OCI-LY3 (cell line): ENCODE results near the gene CAPNS1.

Experiments
- H2AFZ ChIP-seq: fragments of 200-600, 300-600 bp; shearing (Covaris generic); 2 replicates; pipeline ENCODE4 v1.6.0; 2014; ENCODE audit warnings: antibody characterized with exemption, low read depth, low read length
- H3K27ac ChIP-seq: fragments of 200-600, 300-600 bp; sonication (generic); 2 replicates; pipeline ENCODE4 v1.5.1; 2014; ENCODE audit warnings: mild to moderate bottlenecking, low read length, moderate library complexity, mixed read lengths
- H3K27me3 ChIP-seq: fragments of 200-600, 300-600 bp; sonication (generic); 2 replicates; pipeline ENCODE4 v1.6.1; 2014; ENCODE audit warnings: low read depth, low read length, mixed read lengths
- H3K36me3 ChIP-seq: fragments of 200-600, 300-600 bp; sonication (generic); replicated peaks from 2 replicates; pipeline ENCODE3; 2014; ENCODE audit warnings: low read depth, low read length, mixed read lengths
- H3K4me1 ChIP-seq: fragments of 300-600, 200-600 bp; sonication (generic); 2 replicates; pipeline ENCODE4 v1.6.1; 2014; ENCODE audit warnings: low read length, mixed read lengths
- H3K4me2 ChIP-seq: fragments of 200-600, 300-600 bp; sonication (generic); 2 replicates; pipeline ENCODE4 v1.6.1; 2014; ENCODE audit warnings: low read length, mixed read lengths
- H3K4me3 ChIP-seq: fragments of 300-600, 200-600 bp; sonication (generic); 2 replicates; pipeline ENCODE4 v1.5.1; 2014; ENCODE audit warnings: antibody characterized with exemption, mild to moderate bottlenecking, low read length, moderate library complexity
- H3K79me2 ChIP-seq: fragments of 300-600, 200-600 bp; shearing (Covaris generic); 2 replicates; pipeline ENCODE4 v1.6.1; 2014; ENCODE audit warnings: mild to moderate bottlenecking, low read length, mixed read lengths
- H3K9ac ChIP-seq: fragments of 300-600, 200-600 bp; shearing (Covaris generic); 2 replicates; pipeline ENCODE4 v1.6.0; 2014; ENCODE audit warnings: mild to moderate bottlenecking, low read length, moderate library complexity
- H3K9me3 ChIP-seq: fragments of 200-600, 300-600 bp; shearing (Covaris generic); 2 replicates; pipeline ENCODE4 v1.6.1; 2014; ENCODE audit warnings: low read length, mixed read lengths; ENCODE audit not compliant: insufficient read depth
- H4K20me1 ChIP-seq: fragments of 200-600, 300-600 bp; sonication (generic); 2 replicates; pipeline ENCODE4 v1.6.1; 2016; ENCODE audit warnings: low read length, mixed read lengths; ENCODE audit not compliant: insufficient read depth
- EZH2phosphoT487 ChIP-seq: fragments of 200-600 bp; shearing (Covaris generic); IDR thresholded peaks from 2 replicates; pipeline ENCODE4 v1.6.1; 2018; ENCODE audit warnings: antibody characterized with exemption, mixed run types, low read depth
- TF ChIP-seq, protein P1 (sequence below): fragments of 200-600, 300-600 bp; sonication (generic); IDR thresholded peaks from 2 replicates; pipeline ENCODE4 v1.5.1; 2014; ENCODE audit warnings: antibody characterized with exemption, low read length, low read depth

The CAPNS1 gene

DNA sequence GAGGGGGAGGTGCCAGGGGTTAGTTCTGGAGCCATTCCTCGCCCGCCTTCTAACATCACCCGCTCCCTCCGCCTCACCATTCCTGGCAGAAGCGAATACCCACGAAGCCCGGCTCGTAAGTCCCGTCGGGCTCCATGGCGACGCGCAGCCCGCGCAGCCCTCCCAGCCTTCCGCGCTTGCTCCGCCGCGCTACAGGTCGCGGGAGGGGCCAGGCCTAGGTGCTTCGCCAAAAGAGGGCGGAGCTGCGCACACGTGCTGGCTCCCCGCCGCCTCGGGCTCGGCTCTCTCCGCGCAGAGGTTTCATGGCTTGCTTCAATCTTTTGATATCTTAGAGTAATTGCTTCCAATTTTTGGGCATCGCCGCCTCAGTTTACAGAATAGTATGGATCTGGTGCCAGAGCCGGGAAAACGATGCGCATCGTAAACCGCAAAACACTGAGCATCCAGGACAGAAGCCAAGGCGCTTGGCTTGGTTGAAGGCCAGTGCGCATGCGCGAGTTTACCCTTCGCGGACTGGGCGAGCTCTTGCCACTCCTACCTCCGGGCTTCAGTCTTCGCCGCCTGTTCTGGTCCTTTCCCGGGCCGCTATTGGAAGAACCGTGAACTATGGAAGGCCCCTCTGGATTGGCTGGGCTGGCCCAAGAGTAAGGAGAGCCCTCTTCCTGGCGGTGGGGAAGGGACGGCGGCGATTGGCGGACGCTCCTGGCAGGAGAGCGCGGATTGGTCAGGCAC is 25.0 kb upstream of the CAPNS1 start, which contains the start of gene POLR2I:
POLR2I (minus strand) TSS at position 155 of the 732 bp plus-strand sequence; CDS start at position 136, 19 bp downstream.
- H3K79me2 ChIP-seq, result peaks cover 26% of the 10 kb centered on the region
- peak within 1 kb of the TSS; percentile 74 for H3K4me2 ChIP-seq
- H3K36me3 ChIP-seq, result peaks cover 32% of the 10 kb centered on the region
- no peaks in the 10 kb centered on the region for H3K9me3 ChIP-seq
- H3K4me3 ChIP-seq, result peak within 1 kb of the TSS; percentile 88
- peak within 1 kb of the TSS; percentile 94 for H3K9ac ChIP-seq
- 0 out of 2 replicates have a peak, but pooled peaks cover 3% of the 10 kb centered on the region for H4K20me1 ChIP-seq
- no peaks in the 10 kb centered on the region for H3K27me3 ChIP-seq
- peak within 1 kb of the TSS; percentile 77 for H3K27ac ChIP-seq
- TF ChIP-seq, protein P1, sequence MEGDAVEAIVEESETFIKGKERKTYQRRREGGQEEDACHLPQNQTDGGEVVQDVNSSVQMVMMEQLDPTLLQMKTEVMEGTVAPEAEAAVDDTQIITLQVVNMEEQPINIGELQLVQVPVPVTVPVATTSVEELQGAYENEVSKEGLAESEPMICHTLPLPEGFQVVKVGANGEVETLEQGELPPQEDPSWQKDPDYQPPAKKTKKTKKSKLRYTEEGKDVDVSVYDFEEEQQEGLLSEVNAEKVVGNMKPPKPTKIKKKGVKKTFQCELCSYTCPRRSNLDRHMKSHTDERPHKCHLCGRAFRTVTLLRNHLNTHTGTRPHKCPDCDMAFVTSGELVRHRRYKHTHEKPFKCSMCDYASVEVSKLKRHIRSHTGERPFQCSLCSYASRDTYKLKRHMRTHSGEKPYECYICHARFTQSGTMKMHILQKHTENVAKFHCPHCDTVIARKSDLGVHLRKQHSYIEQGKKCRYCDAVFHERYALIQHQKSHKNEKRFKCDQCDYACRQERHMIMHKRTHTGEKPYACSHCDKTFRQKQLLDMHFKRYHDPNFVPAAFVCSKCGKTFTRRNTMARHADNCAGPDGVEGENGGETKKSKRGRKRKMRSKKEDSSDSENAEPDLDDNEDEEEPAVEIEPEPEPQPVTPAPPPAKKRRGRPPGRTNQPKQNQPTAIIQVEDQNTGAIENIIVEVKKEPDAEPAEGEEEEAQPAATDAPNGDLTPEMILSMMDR, result no peak
- TF ChIP-seq EZH2phosphoT487, result no peak
- H2AFZ ChIP-seq, result peak within 1 kb of the TSS; percentile 83
- H3K4me1 ChIP-seq, result peaks cover 19% of the 10 kb centered on the region

DNA sequence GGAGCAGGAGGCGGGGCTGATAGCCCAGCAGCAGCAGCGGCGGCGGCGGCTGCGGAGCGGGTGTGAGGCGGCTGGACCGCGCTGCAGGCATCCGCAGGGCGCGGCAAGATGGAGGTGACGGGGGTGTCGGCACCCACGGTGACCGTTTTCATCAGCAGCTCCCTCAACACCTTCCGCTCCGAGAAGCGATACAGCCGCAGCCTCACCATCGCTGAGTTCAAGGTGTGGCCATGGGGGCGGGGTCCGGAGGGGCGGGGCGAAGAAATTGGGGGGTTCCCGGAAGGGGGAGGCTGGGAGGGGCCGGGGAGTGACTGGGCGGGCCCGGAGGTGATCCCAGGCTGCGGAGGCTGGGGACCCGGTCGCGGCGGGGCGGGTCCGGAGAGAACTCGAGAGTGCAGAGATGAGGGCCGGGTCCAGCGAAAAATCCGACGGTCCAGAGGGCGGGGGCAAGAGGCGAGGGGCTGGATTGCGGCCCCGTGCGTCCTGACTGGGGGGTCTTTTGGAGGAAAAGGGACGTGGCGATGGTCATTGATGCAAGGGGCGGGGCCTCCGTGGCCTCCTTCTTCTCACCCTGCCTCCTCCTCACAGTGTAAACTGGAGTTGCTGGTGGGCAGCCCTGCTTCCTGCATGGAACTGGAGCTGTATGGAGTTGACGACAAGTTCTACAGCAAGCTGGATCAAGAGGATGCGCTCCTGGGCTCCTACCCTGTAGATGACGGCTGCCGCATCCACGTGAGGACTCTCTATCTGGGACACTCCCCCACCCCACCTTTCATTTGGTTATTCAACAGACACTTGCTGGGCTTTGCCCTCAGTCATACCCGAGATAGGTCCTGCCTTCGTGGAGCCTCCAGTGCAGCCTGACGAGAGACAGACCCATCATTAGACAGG is 24.2 kb upstream of the CAPNS1 start, which contains the start of gene TBCB:
TBCB (plus strand) TSS at position 16 of the 891 bp plus-strand sequence; CDS start at position 109, 93 bp downstream.
- Histone ChIP-seq H4K20me1 (0 out of 2 replicates have a peak, but pooled peaks cover 3% of the 10 kb centered on the region), H3K4me3 (peak within 1 kb of the TSS; percentile 88), H3K4me2 (peak within 1 kb of the TSS; percentile 74), H3K27me3 (no peaks in the 10 kb centered on the region), H3K79me2 (peaks cover 26% of the 10 kb centered on the region), H3K36me3 (peaks cover 37% of the 10 kb centered on the region), H3K27ac (peak within 1 kb of the TSS; percentile 77), H3K4me1 (peaks cover 18% of the 10 kb centered on the region), H3K9ac (peak within 1 kb of the TSS; percentile 94), H2AFZ (peak within 1 kb of the TSS; percentile 83), H3K9me3 (no peaks in the 10 kb centered on the region)
- no peak for TF ChIP-seq EZH2phosphoT487
- TF ChIP-seq, protein P1, result no peak

DNA sequence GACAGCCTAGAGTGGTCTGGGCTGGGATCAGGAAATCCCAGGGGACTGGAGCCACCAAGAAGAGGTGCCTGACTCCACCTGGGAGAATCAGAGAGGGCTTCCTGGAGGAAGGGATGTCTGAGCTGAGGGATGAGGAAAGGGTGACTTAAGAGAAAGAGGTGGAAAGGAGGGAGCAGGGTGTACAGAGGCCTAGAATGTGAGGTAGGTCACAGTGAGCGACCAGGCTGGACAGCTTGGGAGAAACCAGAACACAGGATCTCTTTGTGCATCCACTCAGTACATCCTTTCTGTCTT is 23.6 kb upstream of the CAPNS1 start:
- H3K9me3 ChIP-seq, result no peaks in the 10 kb centered on the region
- H3K27me3 ChIP-seq, result no peaks in the 10 kb centered on the region
- H2AFZ ChIP-seq, result peak overlapping the region; percentile 29; the same call in 1 of the 2 replicates
- H3K4me2 ChIP-seq, result peak overlapping the region; percentile 74
- 0 out of 2 replicates have a peak, but pooled peaks cover 3% of the 10 kb centered on the region for H4K20me1 ChIP-seq
- peaks cover 15% of the 10 kb centered on the region for H3K4me1 ChIP-seq
- H3K79me2 ChIP-seq, result peaks cover 26% of the 10 kb centered on the region
- H3K9ac ChIP-seq, result peak overlapping the region; percentile 94
- peaks cover 34% of the 10 kb centered on the region for H3K36me3 ChIP-seq
- peak overlapping the region; percentile 77; the same call in 1 of the 2 replicates for H3K27ac ChIP-seq
- TF ChIP-seq, protein P1, result no peak
- TF ChIP-seq EZH2phosphoT487, result no peak
- H3K4me3 ChIP-seq, result peak overlapping the region; percentile 88
